Epidermal melanocyte (primary cell): ENCODE measurements around the gene LRP3.
"Not testable (repeated sequence)": the region's sequence is repeated elsewhere in the genome, so short reads cannot be mapped to it uniquely, and the experiment has no call there.

Experiments used
- DNase-seq: peaks from one replicate; pipeline ENCODE4 v3.0.0; 2011; ENCODE audit warnings: low spot score; ENCODE audit not compliant: insufficient read length

The LRP3 gene, protein sequence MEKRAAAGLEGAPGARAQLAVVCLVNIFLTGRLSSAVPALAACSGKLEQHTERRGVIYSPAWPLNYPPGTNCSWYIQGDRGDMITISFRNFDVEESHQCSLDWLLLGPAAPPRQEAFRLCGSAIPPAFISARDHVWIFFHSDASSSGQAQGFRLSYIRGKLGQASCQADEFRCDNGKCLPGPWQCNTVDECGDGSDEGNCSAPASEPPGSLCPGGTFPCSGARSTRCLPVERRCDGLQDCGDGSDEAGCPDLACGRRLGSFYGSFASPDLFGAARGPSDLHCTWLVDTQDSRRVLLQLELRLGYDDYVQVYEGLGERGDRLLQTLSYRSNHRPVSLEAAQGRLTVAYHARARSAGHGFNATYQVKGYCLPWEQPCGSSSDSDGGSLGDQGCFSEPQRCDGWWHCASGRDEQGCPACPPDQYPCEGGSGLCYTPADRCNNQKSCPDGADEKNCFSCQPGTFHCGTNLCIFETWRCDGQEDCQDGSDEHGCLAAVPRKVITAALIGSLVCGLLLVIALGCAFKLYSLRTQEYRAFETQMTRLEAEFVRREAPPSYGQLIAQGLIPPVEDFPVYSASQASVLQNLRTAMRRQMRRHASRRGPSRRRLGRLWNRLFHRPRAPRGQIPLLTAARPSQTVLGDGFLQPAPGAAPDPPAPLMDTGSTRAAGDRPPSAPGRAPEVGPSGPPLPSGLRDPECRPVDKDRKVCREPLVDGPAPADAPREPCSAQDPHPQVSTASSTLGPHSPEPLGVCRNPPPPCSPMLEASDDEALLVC

GRCh38 chr19:33193865-33194362 is at the start of gene LRP3:
Gene LRP3 (plus strand): TSS chr19:33194330. CDS start chr19:33194786, 456 bp downstream.
- no peak for DNase-seq

GRCh38 chr19:33146209-33146608 is 47.9 kb upstream of the LRP3 start:
- DNase-seq: no peak

- no peak for DNase-seq
These were observed 46.6 kb upstream of the LRP3 start for GRCh38 chr19:33147538-33147937.

DNA sequence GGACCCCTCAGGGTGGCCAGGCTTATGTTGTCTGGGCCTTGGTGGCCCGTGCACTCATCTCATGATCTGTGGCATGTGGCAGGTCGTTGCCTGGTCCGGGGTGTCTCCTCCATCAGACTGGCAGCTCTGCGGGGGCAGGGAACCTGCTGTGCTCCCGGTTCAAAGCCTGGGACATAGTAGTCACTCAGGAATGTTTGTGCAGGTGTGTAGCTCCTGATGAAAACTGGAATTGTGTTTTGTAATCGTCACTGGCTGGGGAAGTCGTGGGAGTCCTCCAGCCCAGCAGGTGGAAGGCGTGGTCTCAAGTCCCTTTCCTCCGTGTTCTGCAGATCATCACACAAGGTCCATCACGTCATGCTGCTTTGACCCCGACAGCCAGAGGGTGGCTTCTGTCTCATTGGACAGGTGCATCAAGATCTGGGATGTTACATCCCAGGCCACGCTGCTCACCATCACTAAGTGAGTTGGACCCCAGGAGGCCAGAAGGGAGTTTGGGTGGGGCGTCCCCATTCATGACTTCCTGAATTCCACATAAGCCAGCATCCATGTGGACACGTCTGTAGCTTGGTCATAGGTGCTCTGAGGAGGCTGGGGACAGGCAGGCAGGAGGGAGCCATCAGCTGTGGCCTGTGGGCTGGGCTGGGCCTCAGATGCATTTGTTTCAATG is 43.1 kb upstream of the LRP3 start:
- no peak for DNase-seq

DNA sequence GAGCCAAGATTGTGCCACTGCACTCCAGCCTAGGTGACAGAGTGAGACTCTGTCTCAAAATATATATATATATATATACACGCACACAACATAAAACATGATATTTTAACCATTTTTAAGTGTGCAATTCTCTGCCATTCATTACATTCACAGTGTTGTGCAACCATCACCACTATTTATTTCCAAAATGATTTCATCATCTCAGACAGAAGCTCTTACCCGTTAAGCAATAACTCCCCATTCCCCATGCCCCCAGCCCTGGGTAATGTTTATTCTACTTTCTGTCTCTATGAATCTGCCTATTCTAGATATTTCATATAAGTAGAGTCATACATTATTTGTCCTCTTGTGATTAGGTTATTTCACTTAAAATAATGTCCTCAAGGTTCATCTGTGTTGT is 42.0 kb upstream of the LRP3 start:
- DNase-seq: no peak

DNA sequence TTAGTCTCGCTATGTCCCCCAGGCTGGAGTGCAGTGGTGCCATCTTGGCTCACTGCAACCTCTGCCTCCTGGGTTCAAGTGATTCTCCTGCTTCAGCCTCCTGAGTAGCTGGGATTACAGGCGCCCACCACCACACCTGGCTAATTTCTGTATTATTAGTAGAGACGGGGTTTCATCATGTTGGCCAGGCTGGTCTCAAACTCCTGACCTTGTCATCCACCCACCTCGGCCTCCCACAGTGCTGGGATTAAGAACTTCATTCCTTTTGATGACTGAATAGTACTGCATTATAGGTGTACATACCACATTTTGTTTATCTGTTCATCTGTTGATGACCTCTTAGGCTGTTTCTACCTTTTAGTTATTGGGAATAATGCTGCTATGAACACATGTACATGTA is 41.5 kb upstream of the LRP3 start:
- not testable (repeated sequence) for DNase-seq

- DNase-seq: not testable (repeated sequence)
These were observed 39.8 kb upstream of the LRP3 start for GRCh38 chr19:33154313-33154712.

DNA sequence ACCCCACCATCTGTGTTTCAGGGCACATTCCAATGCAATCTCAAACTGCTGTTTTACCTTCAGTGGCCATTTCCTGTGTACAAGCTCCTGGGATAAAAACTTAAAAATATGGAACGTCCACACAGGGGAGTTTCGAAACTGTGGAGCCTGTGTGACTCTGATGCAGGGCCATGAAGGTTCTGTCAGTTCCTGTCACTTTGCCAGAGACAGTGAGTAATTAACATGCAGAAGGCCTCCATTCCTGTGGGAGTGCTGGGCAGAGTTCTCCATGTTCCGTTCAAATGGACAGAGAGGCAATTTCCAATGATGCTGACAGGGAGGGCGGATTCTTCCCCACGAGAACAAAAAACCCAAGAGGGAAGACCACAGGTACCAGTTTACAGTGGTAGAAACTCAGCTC is 37.8 kb upstream of the LRP3 start:
- DNase-seq: no peak

- no peak for DNase-seq
These were observed 36.2 kb upstream of the LRP3 start for GRCh38 chr19:33157906-33158305.

DNA sequence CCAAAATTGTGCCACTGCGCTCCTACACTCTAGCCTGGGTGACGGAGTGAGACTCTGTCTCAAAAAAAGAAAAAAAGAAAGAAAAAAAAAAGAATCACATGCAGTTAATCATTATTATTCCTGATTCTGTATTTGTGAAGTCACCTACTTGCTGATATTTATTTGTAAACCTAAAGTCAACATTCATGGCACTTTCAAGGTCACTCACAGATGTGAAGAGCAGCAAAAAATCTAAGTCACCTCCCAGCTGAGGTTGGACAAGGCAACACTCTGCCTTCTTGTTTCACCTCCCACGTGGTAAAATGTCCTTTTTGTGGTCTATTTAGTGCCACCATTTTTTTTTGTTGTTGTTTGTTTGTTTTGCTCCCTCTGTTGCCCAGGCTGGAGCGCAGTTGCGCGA is 35.8 kb upstream of the LRP3 start:
- DNase-seq: no peak

DNA sequence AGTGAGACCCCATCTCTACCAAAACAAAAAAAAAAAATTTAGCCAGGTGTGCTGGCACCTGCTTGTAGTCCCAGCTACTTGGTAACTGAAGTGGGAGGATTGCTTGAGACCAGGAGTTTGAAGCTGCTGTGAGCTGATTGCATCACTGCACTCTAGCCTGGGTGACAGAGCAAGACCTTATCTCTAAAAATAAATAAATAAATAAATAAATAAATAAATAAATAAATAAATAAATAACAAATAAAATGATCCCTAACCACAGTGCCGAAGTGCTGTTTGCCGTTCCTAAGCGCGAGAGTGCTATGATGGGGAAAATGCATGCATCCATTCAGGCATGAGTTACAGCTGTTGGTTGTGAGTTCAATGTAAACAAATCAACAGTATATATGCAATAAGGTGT is 35.0 kb upstream of the LRP3 start:
- no peak for DNase-seq

DNA sequence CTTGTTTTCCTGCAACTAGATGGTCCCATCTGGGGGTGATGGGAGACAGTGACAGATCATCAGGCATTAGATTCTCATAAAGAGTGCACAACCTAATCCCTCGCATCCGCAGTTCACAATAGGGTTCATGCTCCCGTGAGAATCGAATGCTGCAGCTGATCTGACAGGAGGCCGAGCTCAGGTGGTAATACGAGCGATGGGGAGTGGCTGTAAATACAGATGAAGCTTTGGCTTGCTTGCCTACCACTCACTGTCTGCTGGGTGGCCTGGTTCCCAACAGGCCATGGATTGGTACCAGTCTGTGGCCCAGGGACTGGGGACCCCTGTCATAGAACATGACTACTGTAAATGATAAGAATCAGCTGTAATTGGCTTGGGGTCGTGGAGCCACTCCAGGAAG is 34.2 kb upstream of the LRP3 start:
- no peak for DNase-seq

- no peak for DNase-seq
These were observed 32.9 kb upstream of the LRP3 start for GRCh38 chr19:33161201-33161600.

DNA sequence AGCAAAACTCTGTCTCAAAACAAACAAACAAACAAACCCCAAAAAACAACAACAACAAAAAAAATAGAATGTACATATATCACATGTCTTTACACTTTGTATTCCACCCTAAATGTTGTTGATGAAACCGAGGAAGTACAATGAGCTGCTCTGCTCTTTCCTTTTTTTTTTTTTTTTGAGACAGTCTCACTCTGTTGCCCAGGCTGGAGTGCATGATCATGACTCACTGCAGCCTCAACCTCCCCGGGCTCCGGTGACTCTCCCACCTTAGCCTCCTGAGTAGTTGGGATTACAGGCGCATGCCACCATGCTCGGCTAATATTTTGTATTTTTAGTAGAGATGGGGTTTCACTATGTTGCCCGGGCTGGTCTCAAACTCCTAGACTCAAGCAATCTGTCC is 30.6 kb upstream of the LRP3 start:
- DNase-seq: no peak

DNA sequence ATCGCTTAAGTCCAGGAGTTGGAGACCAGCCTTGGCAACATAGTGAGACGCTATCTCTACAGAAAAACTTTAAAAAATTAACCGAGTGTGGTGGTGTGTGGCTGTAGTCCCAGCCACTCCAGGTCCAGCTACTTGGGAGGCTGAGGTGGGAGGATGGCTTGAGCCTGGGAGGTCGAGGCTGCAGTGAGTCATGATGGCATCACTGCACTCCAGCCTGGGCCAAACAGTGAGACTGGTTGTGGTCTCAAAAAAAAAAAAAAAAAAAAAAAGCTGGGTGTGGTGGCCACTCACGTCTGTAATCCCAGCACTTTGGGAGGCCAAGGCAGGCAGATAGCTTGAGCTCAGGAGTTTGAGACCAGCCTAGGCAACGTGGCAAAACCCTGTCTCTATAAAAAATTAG is 28.1 kb upstream of the LRP3 start:
- not testable (repeated sequence) for DNase-seq

GRCh38 chr19:33167438-33167837 is 26.7 kb upstream of the LRP3 start:
- no peak for DNase-seq

- no peak for DNase-seq
These were observed 25.6 kb upstream of the LRP3 start for GRCh38 chr19:33168528-33168927.

- DNase-seq: no peak
These were observed 22.8 kb upstream of the LRP3 start for GRCh38 chr19:33171222-33171795.

GRCh38 chr19:33171916-33172359 is 22.2 kb upstream of the LRP3 start:
- no peak for DNase-seq

DNA sequence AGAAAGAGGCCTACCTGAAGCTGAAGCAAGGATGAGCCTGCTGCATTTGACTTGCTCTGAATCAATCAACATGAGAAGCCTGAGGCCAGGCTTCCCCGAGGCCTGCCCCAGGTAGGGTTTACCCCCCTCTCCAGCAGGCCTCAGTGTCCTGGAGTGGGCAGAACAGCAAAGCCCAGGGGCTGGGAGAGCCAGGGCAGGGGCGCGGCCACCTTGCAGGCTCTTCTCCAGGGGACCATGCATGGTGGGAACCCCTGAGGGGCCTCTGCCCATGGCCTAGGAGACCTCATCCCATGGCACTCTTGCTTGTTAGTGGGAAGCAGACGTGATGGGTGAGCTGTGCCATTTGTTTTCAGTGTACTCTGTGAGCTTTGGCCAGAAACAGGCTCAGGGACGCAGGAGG is 19.9 kb upstream of the LRP3 start:
- no peak for DNase-seq

GRCh38 chr19:33175156-33175782 is 18.9 kb upstream of the LRP3 start:
- no peak for DNase-seq
